SJCRH30 (cell line): ENCODE measurements around the gene HARS1. TPM values are rescaled to one million over a fixed set of nuclear protein-coding genes. Genes with fewer than 3 reads are reported as not detected.
"Not testable (repeated sequence)": the region's sequence is repeated elsewhere in the genome, so short reads cannot be mapped to it uniquely, and the experiment has no call there.

Experiments used
- DNase-seq, 2 experiments: peaks; one replicate each; pipeline ENCODE4 v3.0.0-alpha.2; 2015 to 2020
- H3K27ac ChIP-seq: fragments of 250-450 bp; sonication (Bioruptor Pico); 2 replicates; pipeline ENCODE4 v1.5.1; 2020; ENCODE audit warnings: mild to moderate bottlenecking, moderate library complexity
- H3K27me3 ChIP-seq: fragments of 250-450 bp; sonication (Bioruptor Pico); 2 replicates; pipeline ENCODE4 v1.5.1; 2020; ENCODE audit warnings: mild to moderate bottlenecking, moderate library complexity
- H3K36me3 ChIP-seq: fragments of 250-450 bp; sonication (Bioruptor Pico); 2 replicates; pipeline ENCODE4 v1.5.1; 2020; ENCODE audit warnings: mild to moderate bottlenecking, moderate library complexity
- H3K4me1 ChIP-seq: fragments of 250-450 bp; sonication (Bioruptor Pico); 2 replicates; pipeline ENCODE4 v1.5.1; 2020; ENCODE audit warnings: mild to moderate bottlenecking, moderate library complexity
- H3K4me3 ChIP-seq: fragments of 250-450 bp; sonication (Bioruptor Pico); 2 replicates; pipeline ENCODE4 v1.5.1; 2020; ENCODE audit warnings: mild to moderate bottlenecking, moderate library complexity
- H3K9me3 ChIP-seq: fragments of 250-450 bp; sonication (Bioruptor Pico); replicated peaks from 2 replicates; pipeline ENCODE4 v1.5.1; 2020; ENCODE audit warnings: mild to moderate bottlenecking, moderate library complexity
- total RNA-seq: library from RNA; depleted of rRNA; stranded (reverse); fragments of >200 nt; shearing (Covaris generic); gene quantifications from 2 replicates; pipeline ENCODE4 v1.2.3, GENCODE V29; 2014

The HARS1 gene
- total RNA-seq, 1 experiment from 2014 or later, result 82.0 TPM

GRCh38 chr5:140664030-140664358 is 27.2 kb downstream of the HARS1 start:
- H3K36me3 ChIP-seq, result peaks cover 39% of the 10 kb centered on the region
- H3K27me3 ChIP-seq, result no peaks in the 10 kb centered on the region

GRCh38 chr5:140660371-140660770 is 30.8 kb downstream of the HARS1 start:
- peaks cover 65% of the 10 kb centered on the region for H3K36me3 ChIP-seq
- H3K4me3 ChIP-seq, H3K27me3 ChIP-seq: not testable (repeated sequence)

More at GRCh38 chr5:140664030-140664358, 27.2 kb downstream of the HARS1 start:
- H3K4me1 ChIP-seq, result no peaks in the 10 kb centered on the region
- DNase-seq, result no peak
- H3K27ac ChIP-seq, result peak overlapping the region; percentile 70
- no peaks in the 10 kb centered on the region for H3K9me3 ChIP-seq
- H3K4me3 ChIP-seq, result peak overlapping the region; percentile 77

GRCh38 chr5:140658870-140659269 is 32.3 kb downstream of the HARS1 start:
- Histone ChIP-seq H3K4me3 (no peak overlapping the region), H3K36me3 (peaks cover 79% of the 10 kb centered on the region), H3K27ac (no peak overlapping the region), H3K27me3 (no peaks in the 10 kb centered on the region), H3K9me3 (no peaks in the 10 kb centered on the region), H3K4me1 (no peaks in the 10 kb centered on the region)
- no peak for DNase-seq

More at GRCh38 chr5:140660371-140660770, 30.8 kb downstream of the HARS1 start:
- not testable (repeated sequence) for DNase-seq, H3K4me1 ChIP-seq, H3K27ac ChIP-seq, H3K9me3 ChIP-seq

GRCh38 chr5:140647042-140647419 is 44.1 kb downstream of the HARS1 start:
- peaks cover 5% of the 10 kb centered on the region; the same call in 1 of the 2 replicates for H3K4me1 ChIP-seq
- no peak for DNase-seq
- H3K4me3 ChIP-seq, result peak overlapping the region; percentile 72
- no peaks in the 10 kb centered on the region for H3K9me3 ChIP-seq
- peak overlapping the region; percentile 15; the same call in 1 of the 2 replicates for H3K27ac ChIP-seq
- no peaks in the 10 kb centered on the region for H3K27me3 ChIP-seq
- peaks cover 30% of the 10 kb centered on the region for H3K36me3 ChIP-seq

- no peak for DNase-seq
- Histone ChIP-seq H3K27ac (no peak overlapping the region), H3K36me3 (peaks cover 12% of the 10 kb centered on the region), H3K9me3 (no peaks in the 10 kb centered on the region), H3K4me1 (peaks cover 9% of the 10 kb centered on the region), H3K4me3 (no peak overlapping the region), H3K27me3 (no peaks in the 10 kb centered on the region)
Measured at GRCh38 chr5:140642718-140643117, 48.5 kb downstream of the HARS1 start.

- DNase-seq, result no peak
- Histone ChIP-seq H3K4me1 (peaks cover 9% of the 10 kb centered on the region), H3K27me3 (no peaks in the 10 kb centered on the region), H3K36me3 (peaks cover 12% of the 10 kb centered on the region), H3K9me3 (no peaks in the 10 kb centered on the region), H3K4me3 (no peak overlapping the region), H3K27ac (no peak overlapping the region)
Measured at GRCh38 chr5:140641716-140642115, 49.5 kb downstream of the HARS1 start.

- Histone ChIP-seq H3K36me3 (peaks cover 4% of the 10 kb centered on the region; the same call in 1 of the 2 replicates), H3K27ac (peak within 1 kb of the TSS; percentile 78), H3K27me3 (no peaks in the 10 kb centered on the region), H3K4me3 (peak within 1 kb of the TSS; percentile 86), H3K9me3 (no peaks in the 10 kb centered on the region), H3K4me1 (peaks cover 4% of the 10 kb centered on the region; the same call in 1 of the 2 replicates)
- DNase-seq, result peak; percentile 96 to 97
Measured at GRCh38 chr5:140639148-140639981, 51.8 kb downstream of the HARS1 start, which contains the start of gene TMCO6. Gene TMCO6, plus strand, starts transcription at chr5:140639451. Its CDS starts 77 bp downstream, at chr5:140639528.

- not testable (repeated sequence) for H3K9me3 ChIP-seq, DNase-seq, H3K36me3 ChIP-seq, H3K27me3 ChIP-seq, H3K4me1 ChIP-seq
- Histone ChIP-seq H3K4me3 (peak overlapping the region; percentile 86), H3K27ac (peak overlapping the region; percentile 29)
Measured at GRCh38 chr5:140638898-140639147, 52.3 kb downstream of the HARS1 start.

GRCh38 chr5:140637371-140638100 is 53.6 kb downstream of the HARS1 start:
- no peak overlapping the region for H3K4me3 ChIP-seq
- no peaks in the 10 kb centered on the region for H3K9me3 ChIP-seq
- no peaks in the 10 kb centered on the region for H3K36me3 ChIP-seq
- no peak overlapping the region for H3K27ac ChIP-seq
- no peak for DNase-seq
- peaks cover 4% of the 10 kb centered on the region; the same call in 1 of the 2 replicates for H3K4me1 ChIP-seq
- no peaks in the 10 kb centered on the region for H3K27me3 ChIP-seq

GRCh38 chr5:140635291-140636257 is 55.6 kb downstream of the HARS1 start:
- no peak overlapping the region for H3K27ac ChIP-seq

GRCh38 chr5:140634103-140634502 is 57.1 kb downstream of the HARS1 start:
- Histone ChIP-seq H3K27me3 (no peaks in the 10 kb centered on the region), H3K36me3 (no peaks in the 10 kb centered on the region), H3K4me1 (no peaks in the 10 kb centered on the region), H3K27ac (no peak overlapping the region), H3K4me3 (no peak overlapping the region), H3K9me3 (no peaks in the 10 kb centered on the region)
- no peak for DNase-seq

More at GRCh38 chr5:140635291-140636257, 55.6 kb downstream of the HARS1 start:
- Histone ChIP-seq H3K4me1 (peaks cover 4% of the 10 kb centered on the region; the same call in 1 of the 2 replicates), H3K9me3 (no peaks in the 10 kb centered on the region), H3K36me3 (no peaks in the 10 kb centered on the region), H3K4me3 (no peak overlapping the region), H3K27me3 (no peaks in the 10 kb centered on the region)
- DNase-seq, result no peak

GRCh38 chr5:140633501-140633900 is 57.7 kb downstream of the HARS1 start:
- Histone ChIP-seq H3K4me3 (no peak overlapping the region), H3K27me3 (no peaks in the 10 kb centered on the region), H3K4me1 (no peaks in the 10 kb centered on the region), H3K36me3 (no peaks in the 10 kb centered on the region), H3K27ac (no peak overlapping the region), H3K9me3 (no peaks in the 10 kb centered on the region)
- DNase-seq, result no peak

GRCh38 chr5:140633021-140633471 is 58.1 kb downstream of the HARS1 start, which contains the start of gene CD14:
Gene CD14, minus strand, starts transcription at chr5:140633175. Its CDS starts 104 bp downstream, at chr5:140633071.
- no peak within 1 kb of the TSS for H3K4me3 ChIP-seq
- no peaks in the 10 kb centered on the region for H3K27me3 ChIP-seq
- no peaks in the 10 kb centered on the region for H3K36me3 ChIP-seq
- no peaks in the 10 kb centered on the region for H3K4me1 ChIP-seq
- no peaks in the 10 kb centered on the region for H3K9me3 ChIP-seq
- DNase-seq, result peak in 1 of 2 experiments; percentile 14
- no peak within 1 kb of the TSS for H3K27ac ChIP-seq

GRCh38 chr5:140632366-140633020 is 58.7 kb downstream of the HARS1 start:
- H3K36me3 ChIP-seq, result no peaks in the 10 kb centered on the region
- no peak for DNase-seq

More at GRCh38 chr5:140632366-140633020, 58.7 kb downstream of the HARS1 start:
- H3K4me3 ChIP-seq, result no peak overlapping the region
- H3K27me3 ChIP-seq, result no peaks in the 10 kb centered on the region
- no peaks in the 10 kb centered on the region for H3K4me1 ChIP-seq
- no peaks in the 10 kb centered on the region for H3K9me3 ChIP-seq
- no peak overlapping the region for H3K27ac ChIP-seq
